Kidney epithelial cell (primary cell): Measurements from ENCODE around the gene NECAB3. TPM values are rescaled to one million over a fixed set of nuclear protein-coding genes. Genes with fewer than 3 reads are reported as not detected.

ENCODE experiments used
- DNase-seq: peaks from one replicate; pipeline ENCODE4 v3.0.0-alpha.2; 2010; ENCODE audit warnings: low read depth
- H3K27me3 ChIP-seq: 2 replicates; pipeline ENCODE4 v1.6.0; 2011; ENCODE audit warnings: low read length; ENCODE audit not compliant: control insufficient read depth, insufficient read depth
- H3K36me3 ChIP-seq: 2 replicates; pipeline ENCODE4 v1.5.1; 2011; ENCODE audit warnings: low read length; ENCODE audit not compliant: control insufficient read depth, insufficient read depth
- H3K4me3 ChIP-seq: 2 replicates; pipeline ENCODE4 v1.5.1; 2011; ENCODE audit warnings: low read depth, mild to moderate bottlenecking, control low read depth, low read length
- total RNA-seq: library from RNA; depleted of rRNA; stranded (reverse); fragments of >200 nt; gene quantifications from 2 replicates; pipeline ENCODE4 v1.2.3, GENCODE V29; 2015
- TF ChIP-seq, protein P1 (sequence below): IDR thresholded peaks from 2 replicates; pipeline ENCODE4 v1.5.1; 2011; ENCODE audit warnings: mild to moderate bottlenecking, moderate library complexity, low read length, control low read depth, inconsistent platforms; ENCODE audit not compliant: insufficient read depth, poor library complexity, severe bottlenecking

The NECAB3 gene
- total RNA-seq, 1 donor from 2014 or later: 17.5 TPM

DNA sequence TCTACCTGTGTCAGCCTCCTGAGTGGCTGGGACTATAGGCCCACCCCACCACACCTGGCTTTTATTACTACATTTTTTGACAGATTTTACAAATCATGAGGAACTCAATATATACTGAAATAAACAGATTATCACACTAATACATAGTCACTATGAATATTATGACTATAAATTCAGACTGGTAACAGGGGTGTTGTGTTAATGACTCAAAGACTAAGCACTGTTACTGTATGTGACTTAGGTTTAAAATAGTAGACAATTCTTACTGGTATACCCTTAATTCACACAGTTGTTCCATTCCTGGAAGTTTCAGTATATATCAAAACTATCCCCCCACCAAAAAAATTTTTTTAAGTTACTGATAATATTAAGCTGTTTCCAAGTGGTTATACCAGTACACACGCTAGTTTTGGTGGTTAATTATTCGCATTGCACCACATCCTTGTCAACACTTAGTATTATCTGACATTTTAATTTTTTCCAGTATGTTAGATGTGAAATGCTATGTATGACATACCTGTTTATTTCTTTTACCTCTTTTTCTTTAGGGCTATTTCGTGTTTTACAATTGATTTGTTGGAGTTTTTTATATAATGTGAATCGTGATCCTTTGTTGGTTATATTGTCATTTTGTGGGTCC lies 46.5 kb downstream of the NECAB3 start:
- H3K27me3 ChIP-seq: no peaks in the 10 kb centered on the region
- no peak overlapping the region for H3K4me3 ChIP-seq
- TF ChIP-seq, protein P1, sequence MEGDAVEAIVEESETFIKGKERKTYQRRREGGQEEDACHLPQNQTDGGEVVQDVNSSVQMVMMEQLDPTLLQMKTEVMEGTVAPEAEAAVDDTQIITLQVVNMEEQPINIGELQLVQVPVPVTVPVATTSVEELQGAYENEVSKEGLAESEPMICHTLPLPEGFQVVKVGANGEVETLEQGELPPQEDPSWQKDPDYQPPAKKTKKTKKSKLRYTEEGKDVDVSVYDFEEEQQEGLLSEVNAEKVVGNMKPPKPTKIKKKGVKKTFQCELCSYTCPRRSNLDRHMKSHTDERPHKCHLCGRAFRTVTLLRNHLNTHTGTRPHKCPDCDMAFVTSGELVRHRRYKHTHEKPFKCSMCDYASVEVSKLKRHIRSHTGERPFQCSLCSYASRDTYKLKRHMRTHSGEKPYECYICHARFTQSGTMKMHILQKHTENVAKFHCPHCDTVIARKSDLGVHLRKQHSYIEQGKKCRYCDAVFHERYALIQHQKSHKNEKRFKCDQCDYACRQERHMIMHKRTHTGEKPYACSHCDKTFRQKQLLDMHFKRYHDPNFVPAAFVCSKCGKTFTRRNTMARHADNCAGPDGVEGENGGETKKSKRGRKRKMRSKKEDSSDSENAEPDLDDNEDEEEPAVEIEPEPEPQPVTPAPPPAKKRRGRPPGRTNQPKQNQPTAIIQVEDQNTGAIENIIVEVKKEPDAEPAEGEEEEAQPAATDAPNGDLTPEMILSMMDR: no peak
- peaks cover 5% of the 10 kb centered on the region for H3K36me3 ChIP-seq
- DNase-seq: no peak

DNA sequence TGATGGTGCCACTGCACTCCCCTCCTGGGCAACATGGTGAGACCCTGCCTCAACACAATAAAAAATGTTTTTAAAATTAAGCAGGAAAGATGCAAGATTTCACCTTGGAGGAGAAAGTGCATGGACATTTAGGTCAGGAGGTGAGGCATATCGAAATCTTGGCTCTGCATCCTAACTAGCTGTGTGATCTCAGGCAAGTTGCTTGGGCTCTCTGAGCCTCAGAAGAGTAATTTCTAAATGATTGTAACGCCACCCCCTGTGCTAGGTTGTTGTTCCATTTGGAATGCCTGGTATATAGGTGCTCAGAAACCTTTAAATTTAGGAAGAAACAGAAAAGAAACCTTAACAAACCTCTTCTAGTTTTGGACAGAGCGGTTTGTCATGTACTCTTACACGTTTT lies 48.0 kb downstream of the NECAB3 start:
- Histone ChIP-seq H3K4me3 (no peak overlapping the region), H3K36me3 (peaks cover 5% of the 10 kb centered on the region), H3K27me3 (no peaks in the 10 kb centered on the region)
- TF ChIP-seq, protein P1: no peak
- no peak for DNase-seq

DNA sequence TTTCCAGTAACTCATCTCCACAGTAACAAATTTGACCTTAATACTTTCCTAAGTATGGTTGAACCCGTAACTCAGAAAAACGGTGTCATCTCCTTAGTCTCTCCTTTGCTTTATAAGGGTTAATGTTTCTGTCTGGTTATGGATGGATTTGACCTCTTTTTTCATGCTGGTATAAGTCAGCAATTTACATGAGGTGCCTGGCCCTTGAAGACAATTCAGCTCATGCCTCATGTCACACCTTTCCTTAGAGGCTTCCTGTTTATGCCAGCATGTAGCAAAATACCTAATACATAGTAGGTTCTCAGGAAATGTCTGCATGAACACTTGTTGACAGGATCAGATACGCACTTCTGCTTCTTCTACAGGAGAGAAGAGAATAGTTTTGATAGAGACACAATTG lies 49.8 kb downstream of the NECAB3 start:
- TF ChIP-seq, protein P1: no peak
- Histone ChIP-seq H3K36me3 (peaks cover 5% of the 10 kb centered on the region), H3K27me3 (no peaks in the 10 kb centered on the region), H3K4me3 (no peak overlapping the region)
- DNase-seq: no peak

DNA sequence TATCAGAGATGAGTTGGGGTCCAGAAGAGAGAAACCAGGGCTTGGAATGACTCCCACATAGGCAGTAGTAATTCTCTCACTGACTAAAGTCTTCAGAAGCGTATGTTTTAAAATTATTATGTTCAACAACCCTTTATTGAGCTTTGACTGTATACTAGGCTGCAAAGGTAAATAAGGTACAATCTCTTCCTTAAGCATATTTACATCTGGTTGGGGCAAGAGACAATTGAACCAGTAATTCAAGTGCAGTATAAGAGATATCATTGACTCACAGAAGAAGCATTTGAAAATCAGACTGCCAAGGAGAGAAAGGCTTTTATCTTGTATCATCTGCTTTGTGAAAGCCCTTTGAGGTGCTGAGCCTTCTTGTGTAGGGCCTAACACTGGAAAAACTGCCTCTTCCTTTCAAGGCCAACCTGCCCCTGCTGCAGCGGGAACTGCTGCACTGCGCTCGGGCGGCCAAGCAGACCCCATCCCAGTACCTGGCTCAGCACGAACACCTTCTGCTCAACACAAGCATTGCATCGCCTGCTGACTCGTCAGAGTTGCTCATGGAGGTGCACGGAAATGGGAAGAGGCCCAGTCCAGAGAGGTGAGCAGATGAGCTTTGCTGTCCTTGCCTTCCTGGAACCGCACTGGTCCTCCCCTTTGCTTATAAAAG lies 51.4 kb downstream of the NECAB3 start:
- TF ChIP-seq, protein P1: no peak
- no peaks in the 10 kb centered on the region for H3K27me3 ChIP-seq
- H3K36me3 ChIP-seq: peaks cover 5% of the 10 kb centered on the region
- no peak overlapping the region for H3K4me3 ChIP-seq
- no peak for DNase-seq

DNA sequence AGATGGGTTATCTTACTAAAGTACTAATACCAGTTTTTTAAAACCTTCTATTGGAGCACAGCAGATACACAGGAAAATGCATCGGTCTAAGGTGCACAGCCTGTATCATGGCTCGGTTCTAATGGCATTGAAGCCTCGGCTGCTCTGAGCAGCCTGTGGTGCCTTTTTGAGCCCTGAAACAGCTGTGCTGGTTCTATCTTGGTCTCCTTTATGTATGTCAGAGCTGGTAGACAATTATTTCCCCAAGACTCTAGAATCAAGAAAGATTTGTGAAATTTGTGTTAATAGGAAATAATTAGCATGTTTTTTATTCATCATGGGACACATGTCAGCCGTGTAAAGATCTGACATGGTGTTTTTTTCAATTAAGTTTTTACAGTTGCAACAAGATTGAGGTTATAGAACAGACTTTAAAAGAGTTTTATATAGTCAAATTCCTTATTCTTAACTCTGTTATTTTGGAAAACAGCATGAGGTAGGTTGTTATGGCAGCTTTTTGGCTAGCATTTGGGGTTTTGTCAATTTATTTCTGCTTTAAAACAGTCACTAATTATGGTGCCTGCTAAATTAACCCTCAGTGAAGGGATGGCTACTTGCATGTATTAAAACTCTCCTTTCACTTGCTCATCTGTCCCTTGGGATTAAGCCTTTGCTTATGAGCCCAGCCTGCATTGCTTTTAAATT lies 52.4 kb downstream of the NECAB3 start:
- H3K27me3 ChIP-seq: no peaks in the 10 kb centered on the region
- TF ChIP-seq, protein P1: no peak
- peaks cover 5% of the 10 kb centered on the region for H3K36me3 ChIP-seq
- no peak overlapping the region for H3K4me3 ChIP-seq
- DNase-seq: no peak
